Activated T-helper 1 cell treated with anti-CD3 and anti-CD28 coated beads, Interleukin-12 subunit alpha, Interleukin-12 subunit beta, Interleukin-2, Interleukin-4 antibody, amounts not matched to agents 30 ng/mL and 10 ng/mL and 1 ng/mL, durations not matched to agents 14 hours and 24 hours and 36 hours (primary cell): ENCODE measurements around the gene NACC1. TPM values are rescaled to one million over a fixed set of nuclear protein-coding genes. Genes with fewer than 3 reads are reported as not detected.
"Not testable (repeated sequence)": the region's sequence is repeated elsewhere in the genome, so short reads cannot be mapped to it uniquely, and the experiment has no call there.

Experiments used
- DNase-seq: peaks from one replicate; pipeline ENCODE4 v3.0.0; 2021; ENCODE audit warnings: low spot score
- H3K27ac Mint-ChIP-seq: one replicate; pipeline ENCODE4 v1.8.0; 2021; ENCODE audit warnings: mild to moderate bottlenecking, mixed read lengths
- H3K27me3 Mint-ChIP-seq: one replicate; pipeline ENCODE4 v1.8.0; 2022; ENCODE audit warnings: mild to moderate bottlenecking, moderate library complexity, mixed read lengths; ENCODE audit not compliant: insufficient read depth
- H3K36me3 Mint-ChIP-seq: one replicate; pipeline ENCODE4 v1.8.0; 2021; ENCODE audit warnings: low read depth, mixed read lengths
- H3K4me1 Mint-ChIP-seq: one replicate; pipeline ENCODE4 v1.8.0; 2021; ENCODE audit warnings: low read depth, mixed read lengths
- H3K4me3 Mint-ChIP-seq: one replicate; pipeline ENCODE4 v1.8.0; 2021; ENCODE audit warnings: mild to moderate bottlenecking, moderate library complexity, mixed read lengths
- H3K9me3 Mint-ChIP-seq: one replicate; pipeline ENCODE4 v1.8.0; 2021; ENCODE audit warnings: mixed read lengths
- intact Hi-C: fragments of 100-400 bp; cut with micrococcal nuclease; formaldehyde crosslinking; loops from one replicate; pipeline ENCODE4 v1.15.1; 2024
- total RNA-seq: library from RNA; stranded (reverse); gene quantifications from 2 replicates; pipeline ENCODE4 v1.2.3, GENCODE V29; 2022

NACC1 gene
- total RNA-seq, 1 donor from 2014 or later: 124 TPM

GRCh38 chr19:13181747-13182388 lies 63.8 kb downstream of the NACC1 start:
- H3K27me3 Mint-ChIP-seq: no peaks in the 10 kb centered on the region
- H3K4me1 Mint-ChIP-seq: peaks cover 18% of the 10 kb centered on the region
- intact Hi-C loops: loop anchor here (2.0 kb wide), 1 partner anchor 15 kb away; no protein-coding TSS in a partner anchor
- DNase-seq: no peak
- H3K27ac Mint-ChIP-seq: peak overlapping the region; percentile 71
- no peaks in the 10 kb centered on the region for H3K9me3 Mint-ChIP-seq
- no peaks in the 10 kb centered on the region for H3K36me3 Mint-ChIP-seq
- H3K4me3 Mint-ChIP-seq: peak overlapping the region; percentile 51

- intact Hi-C loops, DNase-seq, H3K36me3 Mint-ChIP-seq, H3K27ac Mint-ChIP-seq, H3K9me3 Mint-ChIP-seq, H3K27me3 Mint-ChIP-seq, H3K4me3 Mint-ChIP-seq: not testable (repeated sequence)
- peaks cover 35% of the 10 kb centered on the region for H3K4me1 Mint-ChIP-seq
These were observed 66.9 kb downstream of the NACC1 start for GRCh38 chr19:13184926-13185325.

GRCh38 chr19:13185763-13186657 lies 67.9 kb downstream of the NACC1 start:
- Mint-ChIP-seq H3K4me1 (peaks cover 27% of the 10 kb centered on the region), H3K27ac (peak overlapping the region; percentile 34)
- intact Hi-C loops, H3K4me3 Mint-ChIP-seq, H3K27me3 Mint-ChIP-seq, DNase-seq, H3K9me3 Mint-ChIP-seq, H3K36me3 Mint-ChIP-seq: not testable (repeated sequence)

GRCh38 chr19:13186688-13187087 lies 68.6 kb downstream of the NACC1 start:
- H3K4me3 Mint-ChIP-seq, DNase-seq, H3K27me3 Mint-ChIP-seq, H3K9me3 Mint-ChIP-seq, H3K27ac Mint-ChIP-seq, intact Hi-C loops, H3K36me3 Mint-ChIP-seq: not testable (repeated sequence)
- H3K4me1 Mint-ChIP-seq: peaks cover 31% of the 10 kb centered on the region

- Mint-ChIP-seq H3K9me3 (no peaks in the 10 kb centered on the region), H3K27ac (peak overlapping the region; percentile 9), H3K4me3 (no peak overlapping the region), H3K36me3 (no peaks in the 10 kb centered on the region), H3K27me3 (no peaks in the 10 kb centered on the region), H3K4me1 (peaks cover 25% of the 10 kb centered on the region)
- no peak for DNase-seq
- intact Hi-C loops: no loop called here
These were observed 69.4 kb downstream of the NACC1 start for GRCh38 chr19:13187419-13187818.

- Mint-ChIP-seq H3K27me3 (no peaks in the 10 kb centered on the region), H3K4me1 (peaks cover 25% of the 10 kb centered on the region), H3K27ac (no peak overlapping the region), H3K36me3 (no peaks in the 10 kb centered on the region), H3K9me3 (no peaks in the 10 kb centered on the region), H3K4me3 (no peak overlapping the region)
- no peak for DNase-seq
- intact Hi-C loops: no loop called here
These were observed 71.5 kb downstream of the NACC1 start for GRCh38 chr19:13189600-13189999.

Other genes starting within 250 kb of the NACC1 start
- 22.9 and 23.7 TPM in 2 replicates for gene DNASE2, start 236.8 kb upstream of the NACC1 start, total RNA-seq
- gene KLF1, start 231.1 kb upstream of the NACC1 start, total RNA-seq: 0.80 and 1.3 TPM in 2 replicates
- gene GCDH, start 227.1 kb upstream of the NACC1 start, total RNA-seq: 65.9 and 68.8 TPM in 2 replicates
- 1.9 and 4.1 TPM in 2 replicates for gene SYCE2, start 199.0 kb upstream of the NACC1 start, total RNA-seq
- 217 and 220 TPM in 2 replicates for gene FARSA, start 184.6 kb upstream of the NACC1 start, total RNA-seq
- 913 and 933 TPM in 2 replicates for gene CALR, start 179.7 kb upstream of the NACC1 start, total RNA-seq
- 197 and 202 TPM in 2 replicates for gene RAD23A, start 172.4 kb upstream of the NACC1 start, total RNA-seq
- 32.1 and 33.2 TPM in 2 replicates for gene GADD45GIP1, start 161.0 kb upstream of the NACC1 start, total RNA-seq
- 0.10 TPM in 2 replicates for gene DAND5, start 148.7 kb upstream of the NACC1 start, total RNA-seq
- gene NFIX, start 122.8 kb upstream of the NACC1 start, total RNA-seq: 4.5 and 8.0 TPM in 2 replicates
- gene LYL1, start 15.4 kb upstream of the NACC1 start, total RNA-seq: 2.4 and 2.5 TPM in 2 replicates
- 154 and 157 TPM in 2 replicates for gene TRMT1, start 1.5 kb upstream of the NACC1 start, total RNA-seq
- 73.8 and 78.1 TPM in 2 replicates for gene STX10, start 32.1 kb downstream of the NACC1 start, total RNA-seq
- gene IER2, start 32.1 kb downstream of the NACC1 start, total RNA-seq: 173 and 175 TPM in 2 replicates